Measurements from ENCODE around the gene MYBBP1A. TPM values are rescaled to one million over a fixed set of nuclear protein-coding genes. Genes with fewer than 3 reads are reported as not detected.

MYBBP1A gene
- total and polyA plus RNA-seq, 2 experiments from 2014 or later: 70.7 to 213 TPM

- Histone ChIP-seq H3K4me2 (no peak overlapping the region), H3K27me3 (ENCODE audit: insufficient read depth) (no peaks in the 10 kb centered on the region), H4K20me1 (replicated peaks; ENCODE audit: insufficient read depth) (peaks cover 27% of the 10 kb centered on the region), H3K79me2 (replicated peaks; ENCODE audit: insufficient read depth) (peaks cover 30% of the 10 kb centered on the region), H3K36me3 (ENCODE audit: insufficient read depth) (peaks cover 28% of the 10 kb centered on the region), H3K4me1 (ENCODE audit: insufficient read depth) (peaks cover 14% of the 10 kb centered on the region), H2AFZ (no peak overlapping the region), H3K9me2 (ENCODE audit: insufficient read depth) (no peaks in the 10 kb centered on the region), H3K27ac (ENCODE audit: low read depth) (0 out of 2 replicates have a peak overlapping the region, but pooled peaks have one; percentile 39), H3K4me3 (no peak overlapping the region), H3F3A (replicated peaks; ENCODE audit: low read depth) (peaks cover 12% of the 10 kb centered on the region; the same call in 1 of the 2 replicates)
- Mint-ChIP-seq H3K27me3 (ENCODE audit: insufficient read depth, low read depth, poor library complexity) (peaks cover 13% of the 10 kb centered on the region), H3K4me3 (no peak overlapping the region), H3K4me1 (peaks cover 22% of the 10 kb centered on the region; the same call in 2 of the 3 replicates), H3K27ac (peak overlapping the region; percentile 90), H3K9me3 (no peaks in the 10 kb centered on the region), H3K36me3 (ENCODE audit: low read depth) (peaks cover 89% of the 10 kb centered on the region)
- ATAC-seq (peak; percentile 4), DNase-seq (ENCODE audit: low spot score) (peak; percentile 50)
- TF ChIP-seq CTCF (conservative IDR thresholded peaks at IDR 0.05; ENCODE audit: low read depth in 2 of 2) (peak; percentile 36 to 44), CREB1 (CRISPR knock-in tag; IDR thresholded peaks at IDR 0.05; ENCODE audit: low read depth) (no peak)
Observed at GRCh38 chr17:4551141-4551540, 4.0 kb downstream of the MYBBP1A start.

- ATAC-seq (no peak), DNase-seq (ENCODE audit: low spot score) (no peak)
- Mint-ChIP-seq H3K27me3 (ENCODE audit: insufficient read depth, low read depth, poor library complexity) (peaks cover 13% of the 10 kb centered on the region), H3K4me3 (no peak overlapping the region), H3K27ac (peak overlapping the region; percentile 90; the same call in 1 of the 2 replicates), H3K36me3 (ENCODE audit: low read depth) (peaks cover 95% of the 10 kb centered on the region), H3K9me3 (no peaks in the 10 kb centered on the region), H3K4me1 (peaks cover 16% of the 10 kb centered on the region; the same call in 2 of the 3 replicates)
- Histone ChIP-seq H2AFZ (no peak overlapping the region), H3K9me2 (ENCODE audit: insufficient read depth) (no peaks in the 10 kb centered on the region), H3K79me2 (replicated peaks; ENCODE audit: insufficient read depth) (peaks cover 28% of the 10 kb centered on the region), H3F3A (replicated peaks; ENCODE audit: low read depth) (peaks cover 7% of the 10 kb centered on the region; the same call in 1 of the 2 replicates), H3K27ac (ENCODE audit: low read depth) (0 out of 2 replicates have a peak overlapping the region, but pooled peaks have one; percentile 39), H3K4me2 (no peak overlapping the region), H4K20me1 (replicated peaks; ENCODE audit: insufficient read depth) (peaks cover 27% of the 10 kb centered on the region), H3K4me1 (ENCODE audit: insufficient read depth) (peaks cover 10% of the 10 kb centered on the region; the same call in 1 of the 2 replicates), H3K27me3 (ENCODE audit: insufficient read depth) (no peaks in the 10 kb centered on the region), H3K4me3 (no peak overlapping the region), H3K36me3 (ENCODE audit: insufficient read depth) (peaks cover 28% of the 10 kb centered on the region)
- TF ChIP-seq REST (IDR thresholded peaks at IDR 0.05; ENCODE audit: unreplicated experiment): no peak
- no peak for TF ChIP-seq ZNF331 (CRISPR knock-in tag; IDR thresholded peaks at IDR 0.05; ENCODE audit: low read depth)
- no peak for TF ChIP-seq ZNF462 (CRISPR knock-in tag; IDR thresholded peaks at IDR 0.05)
- no peak for TF ChIP-seq STAT1 (IDR thresholded peaks at IDR 0.05; ENCODE audit: unreplicated experiment)
- TF ChIP-seq CREB1 (CRISPR knock-in tag; IDR thresholded peaks at IDR 0.05; ENCODE audit: low read depth): no peak
- TF ChIP-seq JUNB (IDR thresholded peaks at IDR 0.05; ENCODE audit: unreplicated experiment): no peak
- no peak for TF ChIP-seq ETS1 (IDR thresholded peaks at IDR 0.05)
Observed at GRCh38 chr17:4550534-4551039, 4.6 kb downstream of the MYBBP1A start.
